ENCODE measurements around the gene ZFP28. TPM values are rescaled to one million over a fixed set of nuclear protein-coding genes. Genes with fewer than 3 reads are reported as not detected.

ZFP28 gene
- polyA plus RNA-seq, 1 donor = 11.1 TPM

- DNase-seq (ENCODE audit: low read depth) = no peak
These were observed 56.8 kb downstream of the ZFP28 start for GRCh38 chr19:56595548-56595899.

GRCh38 chr19:56596676-56597075, 57.9 kb downstream of the ZFP28 start:
- no peak for DNase-seq (ENCODE audit: low read depth)

- DNase-seq (ENCODE audit: low read depth) = no peak
These were observed 58.9 kb downstream of the ZFP28 start for GRCh38 chr19:56597696-56598095.

- DNase-seq (ENCODE audit: low read depth) = no peak
These were observed 62.6 kb downstream of the ZFP28 start for GRCh38 chr19:56601375-56601774.

GRCh38 chr19:56603829-56604228, 65.1 kb downstream of the ZFP28 start:
- DNase-seq (ENCODE audit: low read depth) = no peak

Other genes with a start within 250 kb of the ZFP28 start
- gene ZSCAN5A, start 224.1 kb upstream of the ZFP28 start, polyA plus RNA-seq (ENCODE audit: insufficient read length) = 6.0 TPM
- gene ZNF582, start 145.4 kb upstream of the ZFP28 start, polyA plus RNA-seq (ENCODE audit: insufficient read length) = 6.9 TPM
- gene ZNF583, start 134.6 kb upstream of the ZFP28 start, polyA plus RNA-seq (ENCODE audit: insufficient read length) = 6.2 TPM
- gene ZNF667, start 61.6 kb upstream of the ZFP28 start, polyA plus RNA-seq (ENCODE audit: insufficient read length) = 11.3 TPM
- 16.0 TPM for gene ZNF471, start 31.1 kb upstream of the ZFP28 start, polyA plus RNA-seq (ENCODE audit: insufficient read length)
- gene ZNF470, start 28.5 kb downstream of the ZFP28 start, polyA plus RNA-seq (ENCODE audit: insufficient read length) = 4.6 TPM
- 6.9 TPM for gene ZNF71, start 56.4 kb downstream of the ZFP28 start, polyA plus RNA-seq (ENCODE audit: insufficient read length)
- 1.7 TPM for gene SMIM17, start 104.2 kb downstream of the ZFP28 start, polyA plus RNA-seq (ENCODE audit: insufficient read length)
- 1.9 TPM for gene ZNF835, start 132.8 kb downstream of the ZFP28 start, polyA plus RNA-seq (ENCODE audit: insufficient read length)